Panc1 (cell line): ENCODE measurements around the gene SLIT3. TPM values are rescaled to one million over a fixed set of nuclear protein-coding genes. Genes with fewer than 3 reads are reported as not detected.

Experiments used
- ATAC-seq: fragments of 200-7000 bp; cut with Tn5 transposase; 2 replicates; pipeline ENCODE4 v1.9.1; 2020; ENCODE audit warnings: mild to moderate bottlenecking, moderate library complexity
- BruUV-seq: library from RNA; stranded (reverse); fragments of 400-500 nt; replicated peaks from 2 replicates; lab custom pipeline; 2021; lab: Mats Ljungman, UMichigan
- CTCF ChIA-PET: fragments of 300-600 bp; sonication (Branson Sonifier 250); formaldehyde crosslinking; loops from one replicate; lab custom pipeline; 2022; ENCODE audit warnings: antibody characterized with exemption; lab: Charles Lee
- POLR2A ChIA-PET: fragments of 300-600 bp; sonication (Branson Sonifier 250); formaldehyde crosslinking; loops from one replicate; lab custom pipeline; 2022; ENCODE audit warnings: antibody characterized with exemption; lab: Charles Lee
- DNase-seq: peaks from one replicate; pipeline ENCODE4 v3.0.0-alpha.2; 2010; ENCODE audit warnings: low read depth, low spot score
- H3K27ac ChIP-seq: 2 replicates; pipeline ENCODE4 v1.5.1; 2011; ENCODE audit warnings: mild to moderate bottlenecking, low read length, inconsistent platforms
- H3K27me3 ChIP-seq: fragments of 200-500 bp; sonication (Bioruptor generic); 2 replicates; pipeline ENCODE4 v1.6.0; 2014; ENCODE audit warnings: low read length, inconsistent platforms; ENCODE audit not compliant: control insufficient read depth, insufficient read depth
- H3K36me3 ChIP-seq: fragments of 200-500 bp; sonication (Bioruptor generic); 2 replicates; pipeline ENCODE4 v1.5.1; 2014; ENCODE audit warnings: inconsistent platforms, mild to moderate bottlenecking, low read length, moderate library complexity; ENCODE audit not compliant: control insufficient read depth, insufficient read depth
- H3K4me1 ChIP-seq: 2 replicates; pipeline ENCODE4 v1.5.1; 2011; ENCODE audit warnings: inconsistent platforms, mild to moderate bottlenecking, low read length, moderate library complexity; ENCODE audit not compliant: control insufficient read depth, insufficient read depth
- H3K4me3 ChIP-seq, 2 experiments: 2 replicates each; pipeline ENCODE4 v1.5.1; 2011 to 2012; ENCODE audit warnings: low read depth in 2 of 2, low read length in 2 of 2, mild to moderate bottlenecking in 2 of 2, inconsistent platforms in 1 of 2, moderate library complexity in 1 of 2
- H3K9me3 ChIP-seq: fragments of 200-500 bp; sonication (Bioruptor generic); 2 replicates; pipeline ENCODE4 v1.5.1; 2014; ENCODE audit warnings: low read depth, mild to moderate bottlenecking, inconsistent platforms, low read length, moderate library complexity; ENCODE audit not compliant: control insufficient read depth, insufficient read depth
- CTCF ChIP-seq: fragments of 450-650 bp; IDR thresholded peaks from 2 replicates; pipeline ENCODE4 v1.5.1; 2017; ENCODE audit warnings: mild to moderate bottlenecking
- POLR2AphosphoS5 ChIP-seq: IDR thresholded peaks from 2 replicates; pipeline ENCODE4 v1.6.1; 2012; ENCODE audit warnings: mild to moderate bottlenecking, low read depth, low read length, moderate library complexity
- SIN3A ChIP-seq: IDR thresholded peaks from 2 replicates; pipeline ENCODE4 v1.6.1; 2012; ENCODE audit warnings: low read depth, mild to moderate bottlenecking, low read length, moderate library complexity, borderline replicate concordance; ENCODE audit not compliant: insufficient read depth
- TCF7L2 ChIP-seq: IDR thresholded peaks from 2 replicates; pipeline ENCODE4 v1.6.1; 2011; ENCODE audit warnings: mild to moderate bottlenecking, low read depth, low read length, inconsistent platforms
- in situ Hi-C: cut with HindIII; loops from 2 replicates; pipeline ENCODE4 v1.10.0; 2016; ENCODE audit warnings: low sequenced_read_pairs, low pct_unique_long_range_greater_than_20kb
- intact Hi-C: fragments of 100-400 bp; cut with micrococcal nuclease; formaldehyde crosslinking; loops from one replicate; pipeline ENCODE4 v1.10.0; 2022; ENCODE audit not compliant: unreplicated experiment
- total RNA-seq: library from RNA; stranded (reverse); gene quantifications from one replicate; pipeline ENCODE4 v1.2.1, GENCODE V29; 2021; ENCODE audit not compliant: unreplicated experiment
- TF ChIP-seq, protein P1 (sequence below), 2 experiments: IDR thresholded peaks; 2 replicates each; pipeline ENCODE4 v1.6.1; 2011 to 2012; ENCODE audit warnings: low read depth in 2 of 2, control low read depth in 1 of 2, low read length in 1 of 2, mild to moderate bottlenecking in 1 of 2, moderate library complexity in 1 of 2; ENCODE audit not compliant: insufficient read depth in 1 of 2

The SLIT3 gene
- total RNA-seq, 1 experiment from 2014 or later: 26.4 TPM

- TF ChIP-seq CTCF (peak; percentile 60), POLR2AphosphoS5 (no peak)
- POLR2A ChIA-PET: no interaction called here
- H3K27ac ChIP-seq: no peak overlapping the region
- H3K27me3 ChIP-seq: no peaks in the 10 kb centered on the region
- ATAC-seq (no peak), DNase-seq (no peak)
- BruUV-seq: no TSS peak
- no peaks in the 10 kb centered on the region for H3K36me3 ChIP-seq
- H3K4me1 ChIP-seq: no peaks in the 10 kb centered on the region
- intact Hi-C loops: no loop called here
- in situ Hi-C loops: no loop called here
- no peak overlapping the region for H3K4me3 ChIP-seq
- CTCF ChIA-PET: no interaction called here
- no peaks in the 10 kb centered on the region for H3K9me3 ChIP-seq
These were observed 35.1 kb downstream of the SLIT3 start for GRCh38 chr5:169265888-169266287.

DNA sequence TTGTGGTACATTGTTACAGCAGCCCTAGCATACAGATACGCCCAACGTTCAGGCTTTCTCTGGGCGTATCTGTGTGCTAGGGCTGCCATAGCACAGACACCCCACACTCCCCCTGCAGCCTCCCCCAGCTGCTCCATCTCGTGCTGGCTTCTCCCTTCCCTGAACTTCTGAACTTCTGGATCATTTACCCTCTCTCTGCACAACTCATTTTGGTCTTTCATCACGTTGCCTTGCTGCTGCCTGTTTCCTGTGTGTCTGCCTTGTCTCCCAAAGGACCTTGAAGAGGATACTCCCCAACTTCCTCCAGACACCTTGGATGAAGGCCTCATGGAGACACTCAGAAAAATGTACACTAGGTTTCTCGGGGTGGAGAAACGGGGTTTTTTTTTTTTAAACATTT lies 37.3 kb downstream of the SLIT3 start:
- ATAC-seq: no peak
- Histone ChIP-seq H3K9me3 (no peaks in the 10 kb centered on the region), H3K36me3 (no peaks in the 10 kb centered on the region), H3K27me3 (no peaks in the 10 kb centered on the region), H3K27ac (no peak overlapping the region), H3K4me1 (no peaks in the 10 kb centered on the region), H3K4me3 (no peak overlapping the region)
- CTCF ChIA-PET: no interaction called here
- POLR2A ChIA-PET: no interaction called here
- TF ChIP-seq SIN3A: no peak
- TF ChIP-seq, protein P1, sequence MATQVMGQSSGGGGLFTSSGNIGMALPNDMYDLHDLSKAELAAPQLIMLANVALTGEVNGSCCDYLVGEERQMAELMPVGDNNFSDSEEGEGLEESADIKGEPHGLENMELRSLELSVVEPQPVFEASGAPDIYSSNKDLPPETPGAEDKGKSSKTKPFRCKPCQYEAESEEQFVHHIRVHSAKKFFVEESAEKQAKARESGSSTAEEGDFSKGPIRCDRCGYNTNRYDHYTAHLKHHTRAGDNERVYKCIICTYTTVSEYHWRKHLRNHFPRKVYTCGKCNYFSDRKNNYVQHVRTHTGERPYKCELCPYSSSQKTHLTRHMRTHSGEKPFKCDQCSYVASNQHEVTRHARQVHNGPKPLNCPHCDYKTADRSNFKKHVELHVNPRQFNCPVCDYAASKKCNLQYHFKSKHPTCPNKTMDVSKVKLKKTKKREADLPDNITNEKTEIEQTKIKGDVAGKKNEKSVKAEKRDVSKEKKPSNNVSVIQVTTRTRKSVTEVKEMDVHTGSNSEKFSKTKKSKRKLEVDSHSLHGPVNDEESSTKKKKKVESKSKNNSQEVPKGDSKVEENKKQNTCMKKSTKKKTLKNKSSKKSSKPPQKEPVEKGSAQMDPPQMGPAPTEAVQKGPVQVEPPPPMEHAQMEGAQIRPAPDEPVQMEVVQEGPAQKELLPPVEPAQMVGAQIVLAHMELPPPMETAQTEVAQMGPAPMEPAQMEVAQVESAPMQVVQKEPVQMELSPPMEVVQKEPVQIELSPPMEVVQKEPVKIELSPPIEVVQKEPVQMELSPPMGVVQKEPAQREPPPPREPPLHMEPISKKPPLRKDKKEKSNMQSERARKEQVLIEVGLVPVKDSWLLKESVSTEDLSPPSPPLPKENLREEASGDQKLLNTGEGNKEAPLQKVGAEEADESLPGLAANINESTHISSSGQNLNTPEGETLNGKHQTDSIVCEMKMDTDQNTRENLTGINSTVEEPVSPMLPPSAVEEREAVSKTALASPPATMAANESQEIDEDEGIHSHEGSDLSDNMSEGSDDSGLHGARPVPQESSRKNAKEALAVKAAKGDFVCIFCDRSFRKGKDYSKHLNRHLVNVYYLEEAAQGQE (IDR thresholded peaks at IDR 0.05; ENCODE audit: insufficient read depth in 1 of 2, low read depth in 2 of 2, low read length in 1 of 2): no peak
- no peak for TF ChIP-seq CTCF
- no peak for TF ChIP-seq TCF7L2
- no peak for TF ChIP-seq POLR2AphosphoS5
- in situ Hi-C loops: no loop called here
- BruUV-seq: no TSS peak
- no peak for DNase-seq
- intact Hi-C loops: no loop called here
